GM23338 (cell line): Measurements from ENCODE around the gene OARD1.

ENCODE experiments used
- CREB1 ChIP-seq: fragments of 250-450 bp; sonication (Bioruptor Pico); IDR thresholded peaks from 2 replicates; pipeline ENCODE4 v1.5.0; 2020; ENCODE audit warnings: low read depth, mild to moderate bottlenecking, moderate library complexity
- CTCF ChIP-seq, 2 experiments: fragments of 200-600 bp in 1 of 2; sonication (generic) in 1 of 2; conservative IDR thresholded peaks; 2 replicates each; pipeline versions ENCODE4 v1.5.1 to v1.6.1; 2016 to 2017; ENCODE audit warnings: antibody characterized with exemption in 2 of 2, low read depth in 2 of 2, mild to moderate bottlenecking in 2 of 2, moderate library complexity in 1 of 2
- EZH2 ChIP-seq: fragments of 200-600 bp; sonication (generic); IDR thresholded peaks from one replicate; pipeline ENCODE4 v1.8.0; 2017; ENCODE audit warnings: antibody characterized with exemption, mild to moderate bottlenecking, low read depth; ENCODE audit not compliant: unreplicated experiment
- EZH2phosphoT487 ChIP-seq: fragments of 200-600 bp; sonication (generic); IDR thresholded peaks from one replicate; pipeline ENCODE4 v1.8.1; 2018; ENCODE audit warnings: antibody characterized with exemption; ENCODE audit not compliant: unreplicated experiment
- JUNB ChIP-seq: IDR thresholded peaks from one replicate; pipeline ENCODE4 v1.6.1; 2016; ENCODE audit warnings: antibody characterized with exemption; ENCODE audit not compliant: unreplicated experiment
- NANOG ChIP-seq: IDR thresholded peaks from 2 replicates; pipeline ENCODE4 v1.6.1; 2016; ENCODE audit warnings: antibody characterized with exemption, borderline replicate concordance
- POLR2AphosphoS5 ChIP-seq: IDR thresholded peaks from 2 replicates; pipeline ENCODE4 v1.6.1; 2016; ENCODE audit warnings: antibody characterized with exemption, low read depth
- REST ChIP-seq: IDR thresholded peaks from one replicate; pipeline ENCODE4 v1.6.1; 2018; ENCODE audit warnings: antibody characterized with exemption; ENCODE audit not compliant: unreplicated experiment
- STAT1 ChIP-seq: IDR thresholded peaks from one replicate; pipeline ENCODE4 v1.6.1; 2016; ENCODE audit warnings: antibody characterized with exemption; ENCODE audit not compliant: unreplicated experiment
- ZNF114 ChIP-seq: fragments of 250-450 bp; sonication (Bioruptor Pico); IDR thresholded peaks from 2 replicates; pipeline ENCODE4 v1.5.0; 2020; ENCODE audit warnings: mild to moderate bottlenecking, moderate library complexity
- ZNF462 ChIP-seq: fragments of 250-450 bp; sonication (Bioruptor Pico); IDR thresholded peaks from 2 replicates; pipeline ENCODE4 v1.5.0; 2020; ENCODE audit warnings: mild to moderate bottlenecking, moderate library complexity

- TF ChIP-seq CTCF (conservative IDR thresholded peaks at IDR 0.05; ENCODE audit: low read depth in 2 of 2) (no peak), POLR2AphosphoS5 (no peak), REST (no peak), CREB1 (CRISPR knock-in tag) (no peak), EZH2 (no peak), EZH2phosphoT487 (no peak), JUNB (no peak), ZNF462 (CRISPR knock-in tag) (no peak), NANOG (no peak), STAT1 (no peak), ZNF114 (CRISPR knock-in tag) (no peak)
These were observed 38.4 kb downstream of the OARD1 start for GRCh38 chr6:41033776-41034175.
